ENCODE results near the gene ZHX3.
"Not testable (repeated sequence)": the region's sequence is repeated elsewhere in the genome, so short reads cannot be mapped to it uniquely, and the experiment has no call there.

ZHX3 gene

DNA sequence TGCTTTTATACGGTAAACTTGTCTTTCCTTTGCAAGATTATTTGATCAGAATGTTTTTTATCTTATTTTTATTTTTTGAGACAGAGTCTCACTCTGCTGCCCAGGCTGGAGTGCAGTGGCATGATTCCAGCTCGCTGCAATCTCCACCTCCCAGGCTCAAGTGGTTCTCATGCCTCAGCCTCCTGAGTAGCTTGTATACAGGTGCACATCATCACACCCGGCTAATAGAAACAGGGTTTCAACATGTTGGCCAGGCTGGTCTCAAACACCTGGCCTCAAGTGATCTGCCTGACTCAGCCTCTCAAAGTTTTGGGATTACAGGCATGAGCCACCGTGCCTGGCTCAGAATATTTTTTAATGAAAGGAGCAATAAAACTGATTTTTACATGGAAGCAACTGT lies 14.2 kb upstream of the ZHX3 start:
- no peak for DNase-seq

DNA sequence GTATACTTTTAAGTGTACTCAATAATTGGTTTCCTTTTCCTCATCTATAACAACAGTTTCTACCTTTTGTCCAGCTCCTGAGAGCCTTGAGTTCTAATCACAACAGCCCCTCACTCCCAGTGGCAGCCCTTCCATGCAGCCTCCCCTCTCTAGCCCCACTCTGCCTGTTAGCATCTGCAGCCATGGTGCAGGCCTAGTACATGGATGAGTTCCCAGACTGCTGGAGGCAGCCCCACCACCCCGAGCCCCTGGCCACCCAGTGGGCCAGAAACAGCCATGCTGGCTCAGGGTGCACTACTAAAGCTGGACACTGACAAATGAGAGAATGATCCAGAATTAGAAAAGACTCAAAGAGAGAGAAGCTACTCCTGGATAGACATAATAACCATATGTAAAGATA lies 13.4 kb upstream of the ZHX3 start:
- no peak for DNase-seq

DNA sequence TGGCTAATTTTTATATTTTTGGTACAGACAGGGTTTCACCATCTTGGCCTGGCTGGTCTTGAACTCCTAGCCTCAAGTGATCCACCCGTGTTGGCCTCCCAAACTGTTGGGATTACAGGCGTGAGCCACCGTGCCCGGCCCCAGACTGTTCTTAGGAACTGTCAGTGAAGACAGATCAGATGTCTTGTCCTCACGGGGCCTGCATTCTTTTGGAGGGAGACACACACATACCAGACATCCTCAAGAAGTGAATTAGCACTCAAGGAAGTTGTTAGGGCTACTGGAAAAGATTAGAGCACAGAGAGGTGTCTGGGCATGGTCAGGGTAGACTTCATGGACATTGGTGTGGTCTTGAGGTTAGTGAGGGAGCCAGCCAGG lies 12.8 kb upstream of the ZHX3 start:
- DNase-seq = no peak

DNA sequence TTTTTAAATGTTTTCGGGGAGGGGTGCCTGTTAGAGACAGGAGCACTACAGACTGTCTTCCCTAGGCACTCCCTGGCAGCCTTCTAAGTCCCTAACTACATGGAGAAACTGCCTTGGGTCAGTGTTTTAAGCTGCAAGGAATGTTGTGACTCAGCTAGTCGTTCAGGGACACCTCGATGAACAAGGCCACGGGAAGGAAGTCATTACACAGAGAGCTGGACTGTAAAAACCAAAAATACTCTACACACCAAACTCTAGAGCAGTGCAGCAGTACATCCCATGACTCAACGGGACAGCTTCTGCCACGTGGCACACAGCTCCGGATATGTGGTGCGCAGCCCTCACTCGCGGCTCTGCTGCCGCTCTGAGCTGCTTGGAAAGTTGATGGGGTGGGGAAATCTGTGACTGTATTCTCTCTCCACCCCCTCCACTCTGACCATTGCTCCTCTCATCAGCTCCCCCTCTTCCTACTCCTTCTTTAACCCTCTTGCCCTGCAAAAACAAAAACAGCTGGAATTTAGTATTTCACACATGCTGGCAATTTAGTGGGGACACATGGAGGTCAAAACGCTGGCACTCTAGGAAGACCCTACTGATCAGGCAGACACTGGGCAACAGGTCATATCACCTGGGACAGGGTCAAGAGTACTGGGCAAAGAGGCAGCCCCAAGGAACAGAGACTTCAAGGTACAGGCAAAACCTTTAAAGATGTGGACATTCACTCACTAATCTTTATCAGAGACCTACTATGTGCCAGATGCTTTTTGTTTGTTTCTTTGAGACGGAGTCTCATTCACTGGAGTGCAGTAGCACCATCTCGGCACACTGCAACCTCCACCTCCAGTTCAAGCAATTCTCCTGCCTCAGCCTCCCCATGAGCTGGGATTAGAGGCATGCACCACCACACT lies 12.2 kb upstream of the ZHX3 start:
- DNase-seq = peak; percentile 15

DNA sequence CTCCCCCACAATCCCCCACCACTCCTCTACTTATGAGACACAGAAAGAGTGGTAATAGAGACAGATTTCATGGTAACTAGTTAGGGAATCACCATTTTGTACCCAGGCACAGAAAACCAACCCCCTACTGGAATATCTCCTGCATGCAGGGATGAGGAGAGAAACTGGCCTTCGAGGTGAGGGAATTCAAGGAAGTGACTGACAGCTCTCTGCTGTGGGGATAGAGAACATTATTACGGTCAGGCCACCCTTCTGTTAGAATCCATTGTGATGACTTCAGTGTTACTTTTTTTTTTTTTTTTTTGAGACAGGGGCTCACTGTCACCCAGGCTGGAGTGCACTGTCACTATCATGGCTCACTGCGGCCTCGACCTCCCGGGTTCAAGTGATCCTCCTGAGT lies 9.6 kb upstream of the ZHX3 start:
- no peak for DNase-seq

DNA sequence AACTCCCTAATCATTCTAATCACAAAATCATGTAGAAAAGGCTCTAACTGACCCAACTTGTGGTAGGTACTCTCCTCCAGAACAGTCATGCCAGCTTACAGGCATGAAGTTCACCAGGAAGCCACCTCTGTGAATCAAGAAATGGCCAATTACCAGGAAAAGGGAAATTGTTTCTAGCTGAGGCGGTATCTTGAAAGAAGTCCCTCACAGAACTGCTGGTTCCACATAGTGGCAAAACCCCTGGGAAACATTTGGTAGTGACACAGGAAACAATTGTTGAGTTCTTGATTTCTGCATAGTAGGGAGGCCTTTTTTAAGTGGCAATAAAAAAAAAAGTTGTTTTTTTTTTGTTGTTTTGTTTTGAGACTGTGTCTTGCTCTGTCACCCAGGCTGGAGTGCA lies 3.4 kb upstream of the ZHX3 start:
- no peak for DNase-seq

DNA sequence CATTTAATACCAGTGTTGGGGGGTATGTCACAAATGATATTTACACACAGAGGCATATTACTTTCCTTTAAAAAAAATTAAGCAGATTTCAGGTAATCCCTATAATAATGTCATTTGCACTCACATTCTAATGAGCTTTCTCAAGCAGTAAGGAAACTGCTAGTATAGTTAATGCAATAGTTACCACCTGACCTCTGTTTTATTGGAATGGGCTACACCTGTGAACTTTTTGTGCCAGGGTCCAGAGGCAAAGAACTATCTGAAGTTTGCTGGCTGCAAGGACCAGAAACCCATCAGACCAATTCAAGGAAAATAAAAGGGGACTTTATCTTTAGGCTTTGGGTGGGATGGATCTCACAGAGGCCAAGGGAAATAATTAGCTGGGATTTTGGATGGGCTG lies 2.9 kb upstream of the ZHX3 start:
- no peak for DNase-seq

DNA sequence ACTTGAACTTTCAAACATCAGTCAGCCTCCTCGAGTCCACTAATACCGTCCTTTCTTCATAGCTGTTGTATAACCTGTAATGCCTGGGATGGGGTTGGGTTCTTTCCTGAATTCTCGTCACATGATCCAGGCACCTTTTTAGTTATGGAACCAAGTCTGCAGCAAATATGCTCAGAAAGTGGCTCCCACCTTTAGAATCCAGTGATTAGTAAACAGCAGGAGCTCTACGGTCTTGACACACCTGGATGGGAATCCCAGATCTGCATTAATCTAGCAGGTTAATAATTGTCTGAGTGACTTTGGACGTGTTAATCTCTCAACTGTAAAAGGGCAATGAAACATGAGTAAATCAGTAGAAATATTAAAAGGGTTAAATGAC lies 729 bp upstream of the ZHX3 start:
- no peak for DNase-seq

DNA sequence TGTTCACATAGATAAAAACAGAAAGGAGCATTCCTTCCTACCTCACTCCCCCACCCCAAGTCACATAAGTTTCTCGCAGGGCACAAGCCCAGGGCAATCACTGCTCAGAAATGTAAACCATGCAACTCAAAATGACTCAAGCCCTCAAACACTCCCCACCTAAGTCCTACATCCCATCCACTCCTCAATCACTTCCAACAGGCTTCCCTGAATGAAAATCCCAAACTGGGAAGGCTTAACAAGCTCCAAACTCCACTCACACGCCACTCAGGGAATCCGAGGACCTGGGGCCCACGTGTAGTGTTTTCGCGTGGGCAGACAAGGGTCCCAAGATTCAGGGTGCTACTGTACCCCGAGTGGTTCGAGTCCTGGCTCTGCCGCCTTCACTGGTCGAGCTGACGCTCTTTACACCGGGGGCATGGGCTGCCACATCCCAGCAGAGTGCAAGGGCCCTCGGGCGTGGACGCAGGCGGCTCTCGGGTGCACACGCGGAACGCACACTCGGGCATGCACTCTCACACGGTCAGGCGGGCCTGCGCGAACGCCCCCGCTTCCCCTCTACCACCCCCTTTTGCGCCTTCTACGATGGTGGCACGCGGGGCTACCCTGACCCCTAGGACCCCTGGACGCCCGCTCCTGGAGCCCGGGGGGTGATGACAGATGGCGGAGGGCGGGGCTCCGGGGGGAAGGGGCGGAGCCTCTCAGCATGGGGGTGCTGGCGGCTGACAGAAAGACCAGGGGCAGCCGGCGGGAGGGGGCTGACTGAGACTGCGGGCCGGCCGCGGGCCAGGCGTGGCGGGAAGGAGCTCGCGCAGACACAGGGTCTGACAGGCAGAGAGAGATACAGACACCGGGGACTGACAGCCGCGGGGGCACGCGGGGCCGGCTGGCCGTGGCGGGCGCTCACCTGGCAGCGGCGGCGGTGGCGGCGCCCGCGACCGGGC lies 657 bp downstream of the ZHX3 start:
- peak; percentile 70 for DNase-seq

DNA sequence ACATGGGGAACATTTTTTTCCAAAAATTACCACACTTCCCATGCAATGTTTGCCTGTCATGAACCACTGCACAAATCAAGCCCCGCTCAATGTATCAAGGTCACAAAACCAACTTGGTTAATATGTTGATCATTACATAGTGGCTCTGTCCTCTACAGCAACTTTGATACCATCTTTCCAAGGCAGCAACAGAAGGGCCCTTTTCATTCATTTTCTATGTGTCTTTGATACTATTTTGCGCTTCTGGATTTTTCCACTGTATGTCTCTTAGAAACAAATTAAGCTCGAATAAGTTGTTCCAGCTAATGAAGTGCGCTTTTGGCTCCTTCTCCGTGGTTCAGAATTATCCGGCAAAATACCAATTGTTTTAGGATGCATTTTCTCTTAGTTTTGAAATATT lies 1.5 kb downstream of the ZHX3 start:
- DNase-seq = no peak

DNA sequence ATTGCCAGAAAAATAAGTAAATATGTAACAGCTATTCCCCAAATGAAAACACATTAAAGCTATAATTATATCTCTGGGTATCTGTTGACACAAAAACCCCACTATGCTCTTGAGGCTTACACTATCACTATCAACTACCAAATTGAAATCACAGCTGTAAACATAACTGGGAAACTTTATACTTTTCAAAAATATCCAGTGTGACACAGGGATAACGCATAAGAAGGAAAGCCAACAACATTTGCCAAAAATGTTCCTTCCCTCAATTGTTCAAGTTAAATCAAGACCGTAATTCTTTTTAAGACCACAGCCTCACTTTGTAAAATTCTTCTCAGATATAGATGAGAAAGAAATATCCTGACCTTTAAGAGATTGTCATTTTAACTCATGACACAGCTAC lies 3.1 kb downstream of the ZHX3 start:
- no peak for DNase-seq

DNA sequence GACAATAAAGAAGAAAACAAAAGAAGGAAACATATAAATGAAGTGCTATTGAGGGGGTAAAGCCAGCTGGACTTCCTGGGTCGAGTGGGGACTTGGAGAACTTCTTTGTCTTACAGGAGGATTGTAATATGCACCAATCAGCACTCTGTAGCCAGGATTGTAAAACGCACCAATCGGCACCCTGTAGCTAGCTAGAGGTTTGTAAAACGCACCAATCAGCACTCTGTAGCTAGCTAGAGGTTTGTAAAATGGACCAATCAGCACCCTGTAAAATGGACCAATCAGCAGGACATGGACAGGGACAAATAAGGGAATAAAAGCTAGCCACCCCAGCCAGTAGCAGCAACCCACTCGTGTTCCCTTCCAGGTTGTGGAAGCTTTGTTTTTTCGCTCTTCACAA lies 5.5 kb downstream of the ZHX3 start:
- not testable (repeated sequence) for DNase-seq

DNA sequence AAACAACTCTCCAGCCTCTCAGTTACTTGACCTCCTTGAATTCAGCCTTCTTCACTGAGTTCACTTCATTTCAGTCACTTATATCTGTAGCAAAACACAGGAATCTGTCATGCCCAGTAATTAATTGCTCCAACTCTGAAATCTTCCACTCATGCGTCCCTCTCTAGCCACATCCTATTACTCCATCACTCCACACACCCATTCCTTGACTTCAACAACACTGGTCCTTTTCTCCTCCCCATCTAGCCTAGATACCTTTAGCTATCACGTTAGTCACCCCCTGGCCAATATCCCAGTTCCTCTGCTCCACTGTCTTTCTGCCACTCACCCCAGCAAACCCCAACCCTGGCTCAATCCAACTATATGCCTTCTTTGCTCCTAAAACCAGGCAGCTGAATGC lies 7.7 kb downstream of the ZHX3 start:
- no peak for DNase-seq

DNA sequence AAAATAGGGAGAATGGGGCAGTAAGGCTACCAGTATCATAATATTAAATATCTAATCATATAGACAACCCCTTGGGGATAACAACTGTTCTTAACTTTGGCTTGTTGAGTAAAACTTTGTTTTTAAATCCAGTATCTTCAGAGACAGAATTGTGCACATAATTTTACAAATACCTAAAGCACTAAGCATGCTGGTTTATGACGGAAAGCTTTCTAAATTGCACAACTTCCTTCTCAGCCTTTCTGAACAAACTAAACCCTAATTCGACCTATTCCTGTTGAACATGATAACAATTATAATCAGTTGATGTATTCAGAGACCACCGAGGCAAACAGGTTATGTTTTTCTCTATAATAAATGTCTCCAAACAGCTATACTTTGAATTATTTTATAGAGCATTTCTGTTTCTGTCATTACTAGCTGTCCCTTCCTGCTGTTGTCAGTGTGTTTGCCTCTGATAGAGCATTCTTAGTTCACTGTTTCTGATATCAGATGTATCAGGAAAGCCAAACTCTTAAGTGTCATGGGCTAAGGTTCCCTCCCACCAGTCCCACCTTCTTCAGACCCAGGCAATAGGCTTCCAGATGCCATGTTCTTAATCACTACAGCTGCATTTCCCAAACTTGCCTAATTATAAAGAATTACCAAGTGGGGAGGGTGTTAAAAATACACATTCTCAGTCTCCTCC lies 8.7 kb downstream of the ZHX3 start:
- DNase-seq = no peak

DNA sequence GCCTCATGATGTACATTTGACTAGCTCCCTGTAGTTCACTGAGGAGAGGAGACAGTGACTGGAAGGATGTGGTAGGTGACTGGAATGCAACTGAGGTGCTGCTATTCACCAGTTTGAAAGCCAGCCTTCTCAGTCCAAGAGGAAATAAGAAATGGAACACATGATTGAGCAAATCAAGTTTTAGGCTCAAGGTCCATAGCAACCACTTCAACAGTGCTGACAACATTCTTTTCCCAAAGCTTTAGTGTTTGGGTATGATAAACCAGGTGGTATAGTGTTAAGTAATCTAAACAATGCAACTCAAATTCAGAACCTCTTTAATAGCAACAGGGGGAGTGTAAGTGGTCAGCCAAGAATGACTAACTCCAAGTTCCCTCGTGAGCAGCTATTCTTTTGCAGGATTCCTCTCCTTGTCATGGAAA lies 9.2 kb downstream of the ZHX3 start:
- no peak for DNase-seq

DNA sequence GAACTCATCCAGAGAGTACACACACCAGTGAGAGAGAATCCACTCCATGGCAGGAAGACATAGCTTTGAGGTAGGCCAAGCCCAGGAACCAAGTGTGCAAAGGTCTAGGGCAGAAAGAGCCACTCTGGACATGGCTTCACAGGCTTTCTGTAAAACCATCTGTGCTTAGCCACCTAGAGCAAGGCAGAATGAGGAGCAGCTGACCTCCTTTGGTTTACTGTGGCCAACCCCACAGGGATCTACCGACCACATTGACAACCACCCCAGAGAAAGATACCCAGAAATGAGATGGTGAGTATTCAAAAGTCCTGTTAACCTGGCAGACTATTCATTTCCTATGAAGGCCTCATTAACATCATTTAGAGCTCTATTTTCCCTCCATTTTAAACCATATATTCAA lies 10.5 kb downstream of the ZHX3 start:
- no peak for DNase-seq

DNA sequence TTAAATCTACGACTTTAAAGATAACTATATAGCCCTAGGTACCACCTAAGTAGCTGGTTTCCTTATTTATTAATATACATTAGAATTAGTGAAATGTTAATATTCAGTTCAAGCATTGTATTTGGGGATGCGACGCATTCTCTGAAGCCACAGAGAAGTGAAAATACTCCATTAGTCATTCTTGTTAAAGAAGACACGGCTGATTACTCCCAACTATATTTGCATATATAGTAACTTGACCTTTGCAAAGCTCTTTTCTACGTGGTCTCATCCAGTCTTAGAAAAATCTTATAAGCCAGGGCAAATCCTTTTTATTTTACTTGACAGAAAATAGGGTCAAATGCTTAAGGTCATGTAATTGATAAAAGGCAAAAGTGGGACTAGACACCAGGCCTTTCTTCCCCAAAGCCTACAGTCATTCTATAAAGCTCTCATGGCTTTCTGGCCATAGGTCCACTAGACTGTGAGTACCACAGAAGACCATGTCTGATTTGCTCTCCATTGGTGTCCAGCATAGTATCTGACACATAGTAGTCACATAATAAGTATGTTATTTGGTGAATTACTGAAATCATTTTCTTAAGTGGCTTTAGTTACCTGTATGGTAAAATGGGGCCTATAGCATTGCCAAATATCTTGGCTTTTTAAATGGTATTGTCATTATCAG lies 11.3 kb downstream of the ZHX3 start:
- DNase-seq = no peak

DNA sequence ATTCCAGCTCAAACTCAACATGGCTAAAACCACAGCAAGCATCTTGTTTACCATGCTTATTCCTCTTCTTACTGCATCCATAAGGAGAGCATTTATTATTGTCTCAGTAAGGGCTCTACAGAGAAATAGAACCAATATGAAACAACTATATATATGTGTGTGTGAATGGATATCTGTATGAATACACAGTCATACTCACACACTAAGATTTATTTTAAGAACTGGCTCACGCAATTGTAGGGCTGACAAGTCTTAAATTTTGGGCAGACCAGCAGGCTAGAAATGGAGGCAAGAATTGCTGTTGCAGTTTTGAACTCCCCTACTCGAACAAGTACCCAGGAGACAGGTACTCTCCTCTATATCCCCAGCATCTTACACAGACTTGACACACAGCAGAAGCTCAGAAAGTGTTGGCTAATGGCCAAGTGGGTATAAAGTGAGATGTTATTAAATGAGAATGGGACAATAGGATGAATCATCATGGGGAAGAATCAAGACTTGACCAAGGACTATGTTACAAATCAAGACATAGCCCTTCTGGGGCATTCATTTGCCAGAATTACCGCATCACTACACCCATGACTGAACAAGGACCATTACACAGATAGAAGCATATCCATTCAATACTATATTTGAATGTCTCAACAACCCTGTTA lies 13.0 kb downstream of the ZHX3 start:
- no peak for DNase-seq

DNA sequence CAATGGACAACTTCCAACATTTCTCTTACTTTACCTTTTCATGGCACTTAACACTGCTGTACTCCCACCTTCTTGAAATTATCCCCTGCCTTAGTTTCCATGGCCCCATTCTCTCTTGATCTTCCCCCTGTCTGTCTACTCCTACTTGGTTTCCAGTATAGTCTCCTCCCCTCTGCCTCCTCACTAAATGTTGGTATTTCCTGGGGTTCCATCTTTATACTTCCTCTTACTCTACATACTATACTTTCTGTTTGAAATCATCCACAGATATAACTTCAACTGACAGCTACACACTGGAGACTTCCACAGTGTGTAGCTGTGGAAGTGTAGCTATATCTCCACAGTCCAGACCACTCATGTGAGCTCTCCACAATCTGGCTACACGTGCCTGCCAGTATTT lies 13.5 kb downstream of the ZHX3 start:
- DNase-seq = no peak

DNA sequence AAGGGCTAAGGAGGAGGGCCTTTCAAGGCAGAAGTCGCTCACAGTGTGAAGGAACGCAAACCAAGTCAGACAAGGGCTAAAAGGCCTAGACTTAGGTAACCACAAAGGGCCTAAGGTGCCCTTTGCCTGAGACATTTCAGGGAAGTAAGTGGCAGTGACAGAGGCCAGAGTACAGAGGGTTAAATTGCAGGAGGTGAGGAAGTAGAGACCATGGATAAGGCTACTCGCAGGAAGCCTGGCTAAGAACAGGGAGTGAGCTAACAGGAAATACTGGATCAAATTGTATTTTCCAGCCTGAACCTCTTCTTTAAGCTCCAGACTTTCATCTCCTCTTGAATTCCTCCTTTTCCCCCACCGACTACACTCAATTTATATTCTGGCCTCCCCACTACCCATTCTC lies 16.6 kb downstream of the ZHX3 start:
- DNase-seq = no peak

DNA sequence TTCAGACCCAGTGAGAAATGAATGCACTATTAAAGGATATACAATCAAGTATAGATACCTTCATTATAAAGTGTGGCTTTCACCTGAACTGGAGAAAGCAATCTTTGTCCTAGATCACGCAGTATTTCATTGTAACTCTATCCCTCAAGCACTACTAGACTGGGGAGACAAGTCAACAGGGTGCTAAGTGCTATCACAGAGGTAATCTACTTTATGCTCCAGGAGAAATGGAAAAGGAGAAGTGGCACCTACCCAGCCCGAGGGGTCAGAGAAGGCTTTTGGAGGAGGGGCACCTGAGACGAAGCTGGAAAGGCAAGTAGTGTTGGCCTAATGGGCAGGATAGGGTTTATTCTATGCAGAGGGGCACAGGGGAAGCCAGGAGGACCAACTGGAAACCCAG lies 17.1 kb downstream of the ZHX3 start:
- no peak for DNase-seq

DNA sequence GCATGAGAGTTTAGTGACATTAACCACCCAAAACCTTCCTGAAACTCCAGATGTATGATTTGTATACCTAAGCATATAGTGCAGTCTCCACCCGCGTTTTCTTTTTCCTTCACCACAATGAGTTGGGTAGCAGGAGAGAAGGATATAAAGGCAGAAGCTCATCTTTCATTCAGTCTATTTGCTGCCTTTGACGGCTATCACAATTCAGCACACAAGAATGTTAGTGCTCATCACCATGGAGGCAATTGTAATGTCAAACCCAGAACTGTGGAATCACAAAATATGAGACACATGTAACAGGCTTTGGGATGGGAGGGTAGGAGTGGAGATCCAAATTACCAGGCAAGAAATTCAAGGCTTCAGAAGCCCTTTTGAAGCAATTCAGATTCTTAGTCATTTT lies 17.6 kb downstream of the ZHX3 start:
- no peak for DNase-seq

Measured in T-helper 9 cell (primary cell).